NCI-H82 treated with DMSO at 0.1 percent for 48 hours (cell line): ENCODE data around the gene FXYD6.

Experiments
- DNase-seq: peaks from one replicate; lab custom pipeline; 2025; ENCODE audit not compliant: unreplicated experiment; lab: John Stamatoyannopoulos, UW

FXYD6 gene

GRCh38 chr11:117910941-117911655 is 34.6 kb upstream of the FXYD6 start:
- no peak for DNase-seq

GRCh38 chr11:117910525-117910924 is 34.1 kb upstream of the FXYD6 start:
- no peak for DNase-seq

GRCh38 chr11:117909611-117910382 is 33.3 kb upstream of the FXYD6 start:
- DNase-seq = no peak

GRCh38 chr11:117908959-117909610 is 32.6 kb upstream of the FXYD6 start:
- no peak for DNase-seq

- DNase-seq = no peak
Observed at GRCh38 chr11:117908109-117908895, 31.8 kb upstream of the FXYD6 start.

- DNase-seq = peak; percentile 90
Observed at GRCh38 chr11:117907276-117908108, 31.0 kb upstream of the FXYD6 start.

GRCh38 chr11:117906710-117907109 is 30.3 kb upstream of the FXYD6 start:
- no peak for DNase-seq

GRCh38 chr11:117906126-117906525 is 29.7 kb upstream of the FXYD6 start:
- DNase-seq = no peak

GRCh38 chr11:117905524-117905923 is 29.1 kb upstream of the FXYD6 start:
- no peak for DNase-seq

- no peak for DNase-seq
Observed at GRCh38 chr11:117903505-117904382, 27.3 kb upstream of the FXYD6 start.

GRCh38 chr11:117902001-117902845 is 25.8 kb upstream of the FXYD6 start:
- no peak for DNase-seq

GRCh38 chr11:117901601-117902000 is 25.1 kb upstream of the FXYD6 start:
- no peak for DNase-seq

- no peak for DNase-seq
Observed at GRCh38 chr11:117900720-117901440, 24.4 kb upstream of the FXYD6 start.

- DNase-seq = no peak
Observed at GRCh38 chr11:117900121-117900648, 23.7 kb upstream of the FXYD6 start.

- DNase-seq = no peak
Observed at GRCh38 chr11:117898059-117898458, 21.6 kb upstream of the FXYD6 start.

GRCh38 chr11:117892651-117893050 is 16.2 kb upstream of the FXYD6 start:
- no peak for DNase-seq

GRCh38 chr11:117891362-117891761 is 14.9 kb upstream of the FXYD6 start:
- no peak for DNase-seq
